GF-D8 (cell line): Measurements from ENCODE around the gene CACNG1.

Source experiments
- DNase-seq: peaks from one replicate; lab custom pipeline; 2025; lab: John Stamatoyannopoulos, UW

CACNG1 gene

GRCh38 chr17:67051837-67052236 lies 7.5 kb downstream of the CACNG1 start:
- no peak for DNase-seq

- no peak for DNase-seq
Measured at GRCh38 chr17:67052720-67053437, 8.5 kb downstream of the CACNG1 start.

- no peak for DNase-seq
Measured at GRCh38 chr17:67053438-67054000, 9.2 kb downstream of the CACNG1 start.

DNA sequence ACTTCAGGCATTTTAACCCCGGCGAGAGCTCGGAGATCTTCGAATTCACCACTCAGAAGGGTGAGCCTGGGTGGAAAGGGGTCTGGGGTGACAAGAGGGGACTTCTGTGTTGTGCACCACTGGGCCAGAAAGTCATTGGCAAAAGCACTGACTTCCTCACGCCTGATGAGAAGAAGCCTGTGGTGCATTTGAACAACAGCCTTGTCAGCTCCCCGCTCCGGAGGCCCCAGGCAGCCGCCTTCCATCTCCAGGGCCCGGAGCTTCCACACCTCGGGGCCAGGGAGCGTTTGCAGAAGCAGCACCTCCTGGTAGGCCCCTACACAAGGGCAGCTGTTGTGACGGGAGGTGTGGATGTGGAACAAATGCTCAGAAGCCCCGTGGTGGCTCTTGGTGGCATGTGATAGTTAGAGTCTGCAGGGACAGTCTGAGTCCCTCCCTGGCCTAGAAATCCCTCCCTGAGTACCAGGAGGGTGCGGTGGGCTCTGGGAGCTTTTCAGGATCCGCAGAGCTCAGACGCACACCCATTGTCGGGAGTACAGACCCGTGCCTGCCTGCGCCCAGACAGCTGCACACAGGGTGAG lies 9.7 kb downstream of the CACNG1 start:
- DNase-seq, result no peak

- no peak for DNase-seq
Measured at GRCh38 chr17:67054608-67055007, 10.3 kb downstream of the CACNG1 start.

GRCh38 chr17:67055041-67055443 lies 10.7 kb downstream of the CACNG1 start:
- no peak for DNase-seq

GRCh38 chr17:67055811-67056745 lies 11.7 kb downstream of the CACNG1 start:
- DNase-seq, result no peak

DNA sequence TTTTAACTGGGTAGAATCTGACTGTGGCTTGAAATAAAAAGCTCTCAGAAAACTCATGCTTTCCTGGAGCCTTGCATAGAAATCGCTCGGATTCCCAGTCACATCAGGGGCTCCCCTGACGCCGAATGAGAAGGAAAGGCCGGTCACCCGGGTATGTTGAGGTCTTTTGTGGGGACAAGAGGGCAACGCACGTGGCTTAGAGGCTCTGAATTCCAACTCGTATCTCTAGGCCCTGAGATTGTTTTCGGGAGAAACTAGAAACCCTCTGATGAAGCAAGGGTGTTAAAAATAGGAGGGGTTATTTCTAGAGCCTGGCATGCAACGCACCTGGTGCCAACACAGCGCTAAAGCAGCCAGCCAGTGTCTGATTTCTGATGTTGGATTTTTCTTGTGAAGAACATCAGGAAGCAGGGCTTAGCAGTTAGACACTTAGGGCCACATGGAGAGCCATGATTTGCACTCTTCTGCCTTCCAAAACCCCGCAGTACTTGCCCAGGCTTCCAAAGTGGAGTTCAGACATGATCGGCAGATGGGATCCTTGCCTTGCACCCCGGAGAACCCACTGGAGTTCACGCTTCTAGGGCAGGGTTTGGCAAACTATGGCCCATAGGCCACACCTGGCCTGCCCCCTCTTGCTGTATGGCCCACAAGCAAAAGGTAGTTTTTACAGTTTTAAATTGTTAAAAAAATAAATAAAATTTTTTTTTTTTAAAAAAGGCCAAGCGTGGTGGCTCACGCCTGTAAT lies 12.6 kb downstream of the CACNG1 start:
- DNase-seq, result no peak

GRCh38 chr17:67058036-67058435 lies 13.7 kb downstream of the CACNG1 start:
- no peak for DNase-seq

DNA sequence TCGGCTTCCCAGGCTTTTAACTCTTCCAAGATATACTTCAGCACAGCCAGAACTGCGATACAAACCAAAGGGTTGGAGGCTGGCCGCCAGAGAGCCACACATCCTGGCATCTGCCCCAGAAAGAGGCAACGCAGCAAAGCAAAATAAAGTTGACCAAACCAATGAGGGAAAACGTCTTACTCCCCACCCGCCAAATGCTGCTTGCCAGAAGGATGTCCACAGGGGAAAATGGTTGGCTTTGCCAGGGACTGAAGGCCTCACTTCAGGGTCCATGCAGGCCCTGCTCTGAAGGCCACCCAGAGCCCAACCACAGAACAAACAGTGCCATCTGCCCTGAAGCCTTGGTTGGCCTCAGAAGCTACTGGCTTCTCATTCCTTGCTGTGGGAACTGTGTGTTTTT lies 15.0 kb downstream of the CACNG1 start:
- no peak for DNase-seq

- DNase-seq, result no peak
Measured at GRCh38 chr17:67063141-67063540, 18.8 kb downstream of the CACNG1 start.

GRCh38 chr17:67066717-67067116 lies 22.4 kb downstream of the CACNG1 start:
- no peak for DNase-seq

DNA sequence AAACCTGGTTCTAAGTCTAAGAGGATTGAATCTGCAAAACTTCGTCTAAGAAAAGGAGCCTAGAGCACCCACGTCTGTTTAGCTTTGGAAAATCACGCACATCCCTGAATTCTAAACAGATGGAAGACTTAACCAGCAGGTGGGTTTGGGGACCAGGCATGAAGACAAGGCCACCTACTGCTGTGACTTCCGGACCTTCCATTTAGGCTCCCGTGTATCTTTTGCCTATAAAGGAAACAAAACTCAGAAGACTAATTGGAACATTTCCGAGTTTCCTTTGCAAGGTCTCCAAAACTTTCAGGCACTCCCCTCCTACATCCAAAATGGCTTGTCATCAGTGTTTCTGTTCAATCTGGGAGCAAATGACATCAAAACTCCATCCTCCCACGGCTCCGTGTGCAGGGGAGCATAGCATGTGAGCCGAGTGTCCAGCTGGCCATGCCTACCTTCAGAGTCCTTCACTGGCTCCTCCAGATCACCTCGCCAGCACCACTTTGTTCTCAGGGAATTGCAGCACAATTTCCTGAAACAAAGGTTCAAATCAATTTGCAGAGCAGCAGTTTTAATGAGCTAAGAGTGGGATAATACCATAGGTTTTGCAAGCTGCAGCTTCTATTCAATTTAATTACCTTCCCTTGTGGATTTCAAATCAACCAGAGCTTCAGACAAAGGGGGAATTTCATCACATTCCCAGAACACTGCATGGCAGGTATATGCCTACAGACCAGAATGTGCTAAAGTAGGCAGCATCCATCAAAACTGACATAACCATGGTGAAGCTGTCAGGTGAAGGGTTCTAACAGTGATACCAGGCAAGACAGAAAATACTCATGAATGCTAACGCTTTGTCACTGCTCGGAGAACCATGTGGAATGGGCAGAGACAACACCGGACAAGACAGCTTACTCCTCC lies 23.5 kb downstream of the CACNG1 start:
- no peak for DNase-seq

GRCh38 chr17:67068999-67069398 lies 24.6 kb downstream of the CACNG1 start:
- no peak for DNase-seq

- no peak for DNase-seq
Measured at GRCh38 chr17:67069603-67070136, 25.3 kb downstream of the CACNG1 start.

- DNase-seq, result no peak
Measured at GRCh38 chr17:67071595-67071994, 27.2 kb downstream of the CACNG1 start.

DNA sequence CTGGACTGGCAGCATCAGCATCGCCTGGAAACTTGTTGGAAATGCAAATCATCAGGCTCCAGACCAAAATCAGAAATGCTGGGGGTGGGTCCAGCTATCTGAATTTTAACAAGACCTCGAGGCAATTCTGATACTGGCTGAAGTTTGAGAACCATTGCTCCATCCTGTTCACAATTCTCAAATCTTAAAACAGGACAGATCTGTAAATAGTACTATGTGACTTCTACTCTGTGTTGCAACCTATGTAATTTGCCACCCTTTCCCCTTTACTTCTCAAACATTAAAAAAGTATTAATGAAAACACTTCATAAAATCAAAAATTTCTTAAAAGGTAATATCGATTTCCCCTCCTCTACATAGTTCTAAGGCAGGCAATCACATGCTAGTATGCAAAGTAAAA lies 28.5 kb downstream of the CACNG1 start:
- DNase-seq, result no peak

GRCh38 chr17:67074781-67075180 lies 30.4 kb downstream of the CACNG1 start:
- no peak for DNase-seq

DNA sequence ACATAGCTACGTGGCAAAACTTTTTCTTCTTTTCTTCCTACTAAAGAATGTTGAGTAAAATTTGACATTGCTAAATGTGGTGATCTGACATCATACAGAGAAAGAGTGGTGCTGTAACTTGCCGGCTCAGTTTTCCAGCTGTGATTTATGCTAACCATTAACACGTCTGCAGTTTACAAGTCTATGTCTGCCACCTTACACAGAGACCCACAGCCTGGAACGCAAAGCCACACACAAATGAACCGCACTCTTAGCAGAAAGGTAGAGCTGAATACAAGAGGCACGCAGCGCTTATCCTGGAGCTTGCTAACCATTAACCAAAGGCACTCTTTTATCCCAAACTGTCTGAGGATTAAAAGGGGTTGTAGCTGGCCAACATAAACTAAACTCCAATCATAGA lies 31.9 kb downstream of the CACNG1 start:
- DNase-seq, result no peak

- no peak for DNase-seq
Measured at GRCh38 chr17:67078292-67078691, 33.9 kb downstream of the CACNG1 start.
